Measurements from ENCODE around the gene NR2F1-AS1. TPM values are rescaled to one million over a fixed set of nuclear protein-coding genes. Genes with fewer than 3 reads are reported as not detected.

The NR2F1-AS1 gene
- 17.5 and 27.9 TPM in 2 replicates for total RNA-seq

DNA sequence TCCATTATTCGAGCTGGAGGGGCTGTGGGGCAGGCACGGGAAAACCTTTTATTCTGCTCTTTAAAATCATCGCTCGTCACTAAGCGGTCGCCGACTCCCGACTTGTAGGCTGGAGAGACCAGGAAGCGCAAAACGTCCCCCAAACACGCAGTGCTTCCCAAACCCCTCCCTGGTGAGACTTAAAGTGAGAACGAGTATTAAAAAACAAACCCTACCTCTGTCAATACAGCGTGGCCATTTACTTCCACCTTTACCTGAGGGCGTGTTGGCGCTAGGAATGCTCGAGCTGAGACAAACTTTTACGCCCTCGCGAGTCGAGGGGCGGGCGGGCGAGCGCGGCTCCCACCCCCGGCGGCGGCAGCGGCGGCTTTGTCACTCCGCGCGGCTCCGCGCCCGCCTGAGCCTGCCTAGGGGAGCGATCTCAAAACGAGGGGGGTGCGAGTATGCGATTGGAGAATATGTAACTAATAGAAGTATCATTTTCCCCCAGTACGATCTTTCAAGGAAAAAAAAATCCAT is at the start of gene NR2F1-AS1:
Gene NR2F1-AS1, minus strand, starts transcription at position 293 of the 519 bp plus-strand sequence.

DNA sequence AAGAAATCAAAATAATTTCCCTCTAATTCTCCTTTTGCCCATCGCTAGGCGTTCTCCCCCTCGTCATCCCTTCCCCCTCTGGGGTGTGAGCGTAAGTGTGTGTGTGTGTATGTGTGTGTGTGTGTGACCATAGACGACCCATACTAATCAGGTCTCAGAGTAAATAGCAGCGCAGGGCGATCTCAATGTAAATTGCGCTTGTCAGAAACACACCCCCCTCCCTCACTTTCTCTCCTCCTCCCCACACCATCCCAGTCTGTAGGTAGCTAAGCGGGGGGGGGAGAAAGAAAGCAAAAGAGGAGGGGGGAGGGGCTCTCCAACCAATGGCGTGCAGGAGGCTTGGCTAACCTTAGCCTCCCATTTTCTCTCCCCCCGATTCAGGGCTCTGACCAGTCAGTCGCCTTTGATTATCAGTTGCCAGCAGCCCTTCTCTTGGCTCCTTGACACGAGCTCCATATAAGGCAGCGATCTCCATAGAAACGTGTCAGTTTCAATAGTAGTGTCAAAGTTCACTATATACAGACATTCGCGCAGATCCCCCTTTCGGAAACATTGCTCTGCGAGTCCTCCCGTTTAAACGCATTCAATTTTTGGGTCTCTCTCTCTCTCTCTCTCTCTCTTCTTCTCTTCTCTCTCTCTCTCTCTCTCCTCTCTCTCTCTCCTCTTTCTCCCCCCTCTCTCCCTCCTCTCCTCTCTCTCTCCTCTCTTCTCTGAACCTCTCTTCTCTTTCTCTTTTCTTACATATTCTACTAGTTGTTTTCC is 1.8 kb upstream of the NR2F1-AS1 start, which contains the start of gene NR2F1:
Gene NR2F1, plus strand, starts transcription at position 546 of the 762 bp plus-strand sequence. CDS start 1,802 bp downstream, outside the sequence.

Other genes starting within 250 kb of the NR2F1-AS1 start
- gene NR2F1, start 2.0 kb upstream of the NR2F1-AS1 start, total RNA-seq = 24.9 and 68.1 TPM in 2 replicates
- 0.54 and 0.85 TPM in 2 replicates for gene POU5F2, start 160.4 kb upstream of the NR2F1-AS1 start, total RNA-seq